ENCODE measurements around the gene PAPPA. TPM values are rescaled to one million over a fixed set of nuclear protein-coding genes. Genes with fewer than 3 reads are reported as not detected.

Gene PAPPA
- total RNA-seq, 1 experiment from 2014 or later: 0.22 TPM

DNA sequence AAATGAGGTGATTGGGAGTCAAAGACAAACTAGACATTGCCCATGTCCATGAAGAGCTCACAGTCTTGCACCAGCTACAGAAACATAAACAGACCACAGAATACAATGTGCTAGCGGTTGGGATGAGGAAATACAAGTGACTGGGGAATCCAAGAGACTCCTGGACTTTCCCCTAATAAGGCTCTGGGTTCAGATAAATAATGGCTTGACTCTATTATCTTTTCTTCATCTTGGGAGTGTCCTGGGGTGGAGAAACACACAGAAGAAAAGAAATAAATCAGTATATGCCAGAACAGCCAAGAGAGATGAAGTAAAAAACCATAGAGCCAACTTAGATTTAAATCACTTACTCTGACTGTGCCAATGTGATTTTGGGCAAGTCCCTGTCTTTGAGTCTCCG is 227.8 kb downstream of the PAPPA start:
- no peak overlapping the region for H3K4me3 Mint-ChIP-seq
- H3K27ac Mint-ChIP-seq: no peak overlapping the region
- ATAC-seq (no peak), DNase-seq (ENCODE audit: low spot score) (no peak)
- H3K36me3 Mint-ChIP-seq: no peaks in the 10 kb centered on the region
- H3K4me1 Mint-ChIP-seq: no peaks in the 10 kb centered on the region
- TF ChIP-seq GTF2I (CRISPR knock-in tag; conservative IDR thresholded peaks at IDR 0.05) (no peak), ZNF532 (CRISPR knock-in tag; IDR thresholded peaks at IDR 0.05; ENCODE audit: borderline replicate concordance) (no peak), ARID4B (CRISPR knock-in tag; IDR thresholded peaks at IDR 0.05; ENCODE audit: borderline replicate concordance) (no peak), EMX1 (CRISPR knock-in tag; IDR thresholded peaks at IDR 0.05) (no peak), RELA (CRISPR knock-in tag; IDR thresholded peaks at IDR 0.05; ENCODE audit: borderline replicate concordance) (no peak)
- TF ChIP-seq, protein P1, sequence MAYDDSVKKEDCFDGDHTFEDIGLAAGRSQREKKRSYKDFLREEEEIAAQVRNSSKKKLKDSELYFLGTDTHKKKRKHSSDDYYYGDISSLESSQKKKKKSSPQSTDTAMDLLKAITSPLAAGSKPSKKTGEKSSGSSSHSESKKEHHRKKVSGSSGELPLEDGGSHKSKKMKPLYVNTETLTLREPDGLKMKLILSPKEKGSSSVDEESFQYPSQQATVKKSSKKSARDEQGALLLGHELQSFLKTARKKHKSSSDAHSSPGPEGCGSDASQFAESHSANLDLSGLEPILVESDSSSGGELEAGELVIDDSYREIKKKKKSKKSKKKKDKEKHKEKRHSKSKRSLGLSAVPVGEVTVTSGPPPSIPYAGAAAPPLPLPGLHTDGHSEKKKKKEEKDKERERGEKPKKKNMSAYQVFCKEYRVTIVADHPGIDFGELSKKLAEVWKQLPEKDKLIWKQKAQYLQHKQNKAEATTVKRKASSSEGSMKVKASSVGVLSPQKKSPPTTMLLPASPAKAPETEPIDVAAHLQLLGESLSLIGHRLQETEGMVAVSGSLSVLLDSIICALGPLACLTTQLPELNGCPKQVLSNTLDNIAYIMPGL (CRISPR knock-in tag; IDR thresholded peaks at IDR 0.05): no peak
- TF ChIP-seq, protein P2, sequence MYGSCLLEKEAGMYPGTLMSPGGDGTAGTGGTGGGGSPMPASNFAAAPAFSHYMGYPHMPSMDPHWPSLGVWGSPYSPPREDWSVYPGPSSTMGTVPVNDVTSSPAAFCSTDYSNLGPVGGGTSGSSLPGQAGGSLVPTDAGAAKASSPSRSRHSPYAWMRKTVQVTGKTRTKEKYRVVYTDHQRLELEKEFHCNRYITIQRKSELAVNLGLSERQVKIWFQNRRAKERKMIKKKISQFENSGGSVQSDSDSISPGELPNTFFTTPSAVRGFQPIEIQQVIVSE (CRISPR knock-in tag; IDR thresholded peaks at IDR 0.05; ENCODE audit: borderline replicate concordance): no peak
- TF ChIP-seq, protein P3, sequence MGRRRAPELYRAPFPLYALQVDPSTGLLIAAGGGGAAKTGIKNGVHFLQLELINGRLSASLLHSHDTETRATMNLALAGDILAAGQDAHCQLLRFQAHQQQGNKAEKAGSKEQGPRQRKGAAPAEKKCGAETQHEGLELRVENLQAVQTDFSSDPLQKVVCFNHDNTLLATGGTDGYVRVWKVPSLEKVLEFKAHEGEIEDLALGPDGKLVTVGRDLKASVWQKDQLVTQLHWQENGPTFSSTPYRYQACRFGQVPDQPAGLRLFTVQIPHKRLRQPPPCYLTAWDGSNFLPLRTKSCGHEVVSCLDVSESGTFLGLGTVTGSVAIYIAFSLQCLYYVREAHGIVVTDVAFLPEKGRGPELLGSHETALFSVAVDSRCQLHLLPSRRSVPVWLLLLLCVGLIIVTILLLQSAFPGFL (CRISPR knock-in tag; IDR thresholded peaks at IDR 0.05; ENCODE audit: borderline replicate concordance): no peak
- ChIA-PET CTCF (no interaction called here), POLR2A (no interaction called here)
- H3K27me3 Mint-ChIP-seq (ENCODE audit: low read depth): no peaks in the 10 kb centered on the region
- no peaks in the 10 kb centered on the region for H3K9me3 Mint-ChIP-seq

DNA sequence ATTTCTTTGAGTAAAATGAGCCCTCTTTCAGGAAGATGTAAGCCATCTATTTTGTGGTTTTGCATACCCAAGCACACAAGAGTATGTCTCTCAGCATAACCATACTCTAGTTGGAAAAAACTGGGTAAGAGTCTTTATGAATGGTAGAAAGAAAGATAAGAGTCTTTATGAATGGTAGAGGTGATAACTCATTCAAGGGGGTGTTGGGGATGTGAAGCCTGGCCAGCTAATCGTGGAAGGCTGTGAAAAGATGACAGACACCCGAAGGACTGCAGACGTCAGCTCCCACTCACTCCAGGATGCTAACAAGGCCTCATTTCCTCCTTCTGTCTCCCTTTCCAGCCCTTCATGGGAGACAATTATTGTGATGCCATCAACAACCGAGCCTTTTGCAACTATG is 228.5 kb downstream of the PAPPA start:
- ATAC-seq (no peak), DNase-seq (ENCODE audit: low spot score) (no peak)
- POLR2A ChIA-PET: no interaction called here
- no peaks in the 10 kb centered on the region for H3K36me3 Mint-ChIP-seq
- no peaks in the 10 kb centered on the region for H3K9me3 Mint-ChIP-seq
- no peaks in the 10 kb centered on the region for H3K27me3 Mint-ChIP-seq (ENCODE audit: low read depth)
- CTCF ChIA-PET: no interaction called here
- no peak overlapping the region for H3K4me3 Mint-ChIP-seq
- no peaks in the 10 kb centered on the region for H3K4me1 Mint-ChIP-seq
- no peak overlapping the region for H3K27ac Mint-ChIP-seq
- TF ChIP-seq FOXP1 (CRISPR knock-in tag; IDR thresholded peaks at IDR 0.05; ENCODE audit: borderline replicate concordance): no peak

GRCh38 chr9:116383133-116383532 is 229.5 kb downstream of the PAPPA start:
- ChIA-PET POLR2A (no interaction called here), CTCF (no interaction called here)
- Mint-ChIP-seq H3K36me3 (no peaks in the 10 kb centered on the region), H3K4me3 (no peak overlapping the region), H3K27ac (no peak overlapping the region), H3K9me3 (no peaks in the 10 kb centered on the region), H3K27me3 (ENCODE audit: low read depth) (no peaks in the 10 kb centered on the region; the same call in 1 of the 2 replicates), H3K4me1 (no peaks in the 10 kb centered on the region)
- ATAC-seq (no peak), DNase-seq (ENCODE audit: low spot score) (no peak)
- TF ChIP-seq, protein P2 (CRISPR knock-in tag; IDR thresholded peaks at IDR 0.05; ENCODE audit: borderline replicate concordance): no peak
- TF ChIP-seq ZNF532 (CRISPR knock-in tag; IDR thresholded peaks at IDR 0.05; ENCODE audit: borderline replicate concordance) (no peak), GABPB1 (CRISPR knock-in tag; IDR thresholded peaks at IDR 0.05) (no peak), SP1 (CRISPR knock-in tag; conservative IDR thresholded peaks at IDR 0.05) (no peak), CREB1 (CRISPR knock-in tag; IDR thresholded peaks at IDR 0.05) (no peak), PRRX2 (CRISPR knock-in tag; IDR thresholded peaks at IDR 0.05) (no peak), ZNF219 (CRISPR knock-in tag; IDR thresholded peaks at IDR 0.05; ENCODE audit: borderline replicate concordance) (no peak)

Data from WTC11 (cell line).